OCI-LY1 (cell line): Measurements from ENCODE around the gene PAXIP1.
"Not testable (repeated sequence)": the region's sequence is repeated elsewhere in the genome, so short reads cannot be mapped to it uniquely, and the experiment has no call there.

Source experiments
- H2AFZ ChIP-seq: fragments of 200-600 bp; sonication (generic), shearing (Covaris generic); 2 replicates; pipeline ENCODE4 v1.6.0; 2014; ENCODE audit warnings: antibody characterized with exemption, mild to moderate bottlenecking, low read length
- H3F3A ChIP-seq: fragments of 200-600 bp; sonication (generic), shearing (Covaris generic); 2 replicates; pipeline ENCODE4 v1.6.0; 2014; ENCODE audit warnings: mild to moderate bottlenecking, antibody characterized with exemption, low read length, moderate library complexity; ENCODE audit not compliant: insufficient read depth
- H3K27ac ChIP-seq: fragments of 200-600 bp; sonication (generic); 2 replicates; pipeline ENCODE4 v1.5.1; 2014; ENCODE audit warnings: low read length, mixed run types, mild to moderate bottlenecking, low read depth; ENCODE audit not compliant: poor library complexity, severe bottlenecking
- H3K27me3 ChIP-seq: fragments of 200-600 bp; sonication (generic); 2 replicates; pipeline ENCODE4 v1.6.0; 2014; ENCODE audit warnings: antibody characterized with exemption, mild to moderate bottlenecking, low read length, moderate library complexity; ENCODE audit not compliant: insufficient read depth
- H3K36me3 ChIP-seq: fragments of 200-600 bp; sonication (generic); 2 replicates; pipeline ENCODE4 v1.6.1; 2014; ENCODE audit warnings: mild to moderate bottlenecking, antibody characterized with exemption, low read length, moderate library complexity, mixed read lengths; ENCODE audit not compliant: insufficient read depth
- H3K4me1 ChIP-seq: fragments of 200-600 bp; sonication (generic); 2 replicates; pipeline ENCODE4 v1.5.1; 2014; ENCODE audit warnings: mild to moderate bottlenecking, low read length, moderate library complexity; ENCODE audit not compliant: insufficient read depth, severe bottlenecking
- H3K4me2 ChIP-seq: fragments of 200-600 bp; sonication (generic), shearing (Covaris generic); 2 replicates; pipeline ENCODE4 v1.6.1; 2014; ENCODE audit warnings: low read length
- H3K4me3 ChIP-seq: fragments of 200-600 bp; sonication (generic); 2 replicates; pipeline ENCODE4 v1.5.1; 2014; ENCODE audit warnings: low read length, low read depth, mild to moderate bottlenecking, mixed read lengths; ENCODE audit not compliant: poor library complexity, severe bottlenecking
- H3K79me2 ChIP-seq: fragments of 200-600 bp; shearing (Covaris generic); 2 replicates; pipeline ENCODE4 v1.6.1; 2016; ENCODE audit warnings: mixed run types, low read length, mixed read lengths; ENCODE audit not compliant: insufficient read depth
- H3K9ac ChIP-seq: fragments of 200-600 bp; sonication (generic), shearing (Covaris generic); 2 replicates; pipeline ENCODE4 v1.6.1; 2014; ENCODE audit warnings: mild to moderate bottlenecking, low read length, mixed read lengths
- H3K9me2 ChIP-seq: fragments of 200-600 bp; sonication (generic), shearing (Covaris generic); 2 replicates; pipeline ENCODE4 v1.6.1; 2014; ENCODE audit warnings: low read depth, mild to moderate bottlenecking, low read length, mixed read lengths
- H3K9me3 ChIP-seq: fragments of 200-600 bp; shearing (Covaris generic); 2 replicates; pipeline ENCODE4 v1.6.1; 2014; ENCODE audit warnings: low read length, mixed read lengths
- H4K20me1 ChIP-seq: fragments of 200-600 bp; sonication (generic), shearing (Covaris generic); 2 replicates; pipeline ENCODE4 v1.6.0; 2016; ENCODE audit warnings: mild to moderate bottlenecking, low read length; ENCODE audit not compliant: insufficient read depth
- CTCF ChIP-seq: fragments of 200-600 bp; sonication (generic), shearing (Covaris generic); IDR thresholded peaks from 2 replicates; pipeline ENCODE4 v1.5.1; 2017; ENCODE audit warnings: mild to moderate bottlenecking, antibody characterized with exemption, low read length, moderate library complexity, mixed read lengths
- EZH2 ChIP-seq: fragments of 200-600 bp; sonication (generic), shearing (Covaris generic); IDR thresholded peaks from 2 replicates; pipeline ENCODE4 v1.8.0; 2017; ENCODE audit warnings: borderline replicate concordance, mixed run types, mild to moderate bottlenecking, antibody characterized with exemption, low read length, moderate library complexity, mixed read lengths

Gene PAXIP1

GRCh38 chr7:154937837-154938236, 65.1 kb downstream of the PAXIP1 start:
- Histone ChIP-seq H3K27me3 (no peaks in the 10 kb centered on the region), H3K9ac (no peak overlapping the region), H3K4me3 (no peak overlapping the region), H4K20me1 (no peaks in the 10 kb centered on the region), H3K4me1 (no peaks in the 10 kb centered on the region), H3K79me2 (no peaks in the 10 kb centered on the region), H3K36me3 (peaks cover 16% of the 10 kb centered on the region), H3K9me2 (no peaks in the 10 kb centered on the region), H3K27ac (no peak overlapping the region), H3K4me2 (no peak overlapping the region), H2AFZ (no peak overlapping the region), H3K9me3 (peaks cover 29% of the 10 kb centered on the region), H3F3A (no peaks in the 10 kb centered on the region)
- TF ChIP-seq CTCF (no peak), EZH2 (no peak)

- H2AFZ ChIP-seq, H3K9me2 ChIP-seq, H3K4me1 ChIP-seq, H4K20me1 ChIP-seq, H3K79me2 ChIP-seq, H3K27ac ChIP-seq, H3F3A ChIP-seq, H3K9ac ChIP-seq, H3K4me3 ChIP-seq, H3K36me3 ChIP-seq, H3K4me2 ChIP-seq, H3K27me3 ChIP-seq: not testable (repeated sequence)
- peaks cover 32% of the 10 kb centered on the region for H3K9me3 ChIP-seq
These were observed 68.5 kb downstream of the PAXIP1 start for GRCh38 chr7:154934353-154934952.

- H3K27ac ChIP-seq: no peak overlapping the region
- no peaks in the 10 kb centered on the region; the same call in 1 of the 2 replicates for H3K36me3 ChIP-seq
- H3K27me3 ChIP-seq: no peaks in the 10 kb centered on the region
- peaks cover 24% of the 10 kb centered on the region for H3K4me1 ChIP-seq
- H3K4me3 ChIP-seq: no peak overlapping the region
- H2AFZ ChIP-seq: no peak overlapping the region
- H3F3A ChIP-seq: no peaks in the 10 kb centered on the region
- no peak overlapping the region for H3K4me2 ChIP-seq
- H3K9me2 ChIP-seq: no peaks in the 10 kb centered on the region
- H3K9ac ChIP-seq: no peak overlapping the region
- peaks cover 32% of the 10 kb centered on the region for H3K9me3 ChIP-seq
- no peaks in the 10 kb centered on the region for H4K20me1 ChIP-seq
- no peaks in the 10 kb centered on the region for H3K79me2 ChIP-seq
- TF ChIP-seq EZH2 (no peak), CTCF (no peak)
These were observed 71.0 kb downstream of the PAXIP1 start for GRCh38 chr7:154931906-154932305.

- peak overlapping the region; percentile 82 for H3K9ac ChIP-seq
These were observed 73.8 kb downstream of the PAXIP1 start for GRCh38 chr7:154929006-154929726.

More at GRCh38 chr7:154929006-154929726, 73.8 kb downstream of the PAXIP1 start:
- H3K4me3 ChIP-seq: peak overlapping the region; percentile 70
- no peaks in the 10 kb centered on the region for H3K9me2 ChIP-seq
- no peak for TF ChIP-seq CTCF
- TF ChIP-seq EZH2: no peak
- peak overlapping the region; percentile 91 for H3K4me2 ChIP-seq
- no peaks in the 10 kb centered on the region; the same call in 1 of the 2 replicates for H3K36me3 ChIP-seq
- H3K9me3 ChIP-seq: peaks cover 14% of the 10 kb centered on the region; the same call in 1 of the 2 replicates
- H2AFZ ChIP-seq: no peak overlapping the region; the same call in 1 of the 2 replicates
- H3K27ac ChIP-seq: peak overlapping the region; percentile 73
- H3K4me1 ChIP-seq: peaks cover 24% of the 10 kb centered on the region
- H3F3A ChIP-seq: no peaks in the 10 kb centered on the region
- no peaks in the 10 kb centered on the region for H3K79me2 ChIP-seq
- no peaks in the 10 kb centered on the region for H4K20me1 ChIP-seq
- H3K27me3 ChIP-seq: no peaks in the 10 kb centered on the region
